GM21367 (cell line): ENCODE results near the gene ERRFI1.

Experiments
- ATAC-seq: cut with Tn5 transposase; IDR thresholded peaks from one replicate; pipeline ENCODE4 v1.9.1; 2021; ENCODE audit not compliant: unreplicated experiment

The ERRFI1 gene

GRCh38 chr1:8046391-8046790 is 20.3 kb upstream of the ERRFI1 start:
- ATAC-seq = no peak

DNA sequence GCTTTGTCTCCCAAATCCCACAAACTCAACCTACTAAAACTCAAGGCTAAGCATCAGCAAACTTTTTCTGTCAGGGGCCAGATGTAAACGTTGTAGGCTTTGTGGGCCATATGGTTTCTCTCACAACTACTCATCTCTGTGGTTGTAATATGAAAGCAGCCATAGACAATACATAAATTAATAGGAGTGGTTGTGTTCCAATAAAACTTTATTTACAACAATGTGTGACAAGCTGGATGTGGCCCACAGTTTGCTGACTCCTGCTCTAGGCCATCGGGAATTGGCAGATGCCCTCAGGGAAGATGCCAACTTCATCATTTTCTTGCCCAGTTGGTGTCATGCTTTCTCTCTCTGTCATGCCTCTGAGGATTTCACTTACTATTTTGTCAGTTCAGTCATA is 17.5 kb upstream of the ERRFI1 start:
- ATAC-seq = no peak

DNA sequence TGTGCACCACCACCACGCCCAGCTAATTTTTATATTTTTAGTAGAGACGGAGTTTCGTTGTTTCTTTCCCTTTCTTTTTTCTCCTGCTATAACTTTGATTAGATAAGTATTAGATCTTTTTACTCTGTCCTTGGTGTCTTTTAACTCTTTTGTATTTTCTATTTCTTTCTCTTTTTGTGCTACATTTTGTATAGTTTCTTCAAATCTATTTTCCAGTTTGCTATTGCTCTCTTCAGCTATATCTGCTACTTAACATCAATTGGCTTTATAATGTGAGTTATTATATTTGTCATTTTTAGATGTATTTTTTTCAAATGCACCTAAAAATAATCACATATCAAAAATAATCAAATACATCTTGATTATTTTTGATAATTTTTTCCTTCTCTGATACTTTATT is 16.0 kb upstream of the ERRFI1 start:
- ATAC-seq = no peak

- no peak for ATAC-seq
These were observed 14.5 kb upstream of the ERRFI1 start for GRCh38 chr1:8040586-8040985.

DNA sequence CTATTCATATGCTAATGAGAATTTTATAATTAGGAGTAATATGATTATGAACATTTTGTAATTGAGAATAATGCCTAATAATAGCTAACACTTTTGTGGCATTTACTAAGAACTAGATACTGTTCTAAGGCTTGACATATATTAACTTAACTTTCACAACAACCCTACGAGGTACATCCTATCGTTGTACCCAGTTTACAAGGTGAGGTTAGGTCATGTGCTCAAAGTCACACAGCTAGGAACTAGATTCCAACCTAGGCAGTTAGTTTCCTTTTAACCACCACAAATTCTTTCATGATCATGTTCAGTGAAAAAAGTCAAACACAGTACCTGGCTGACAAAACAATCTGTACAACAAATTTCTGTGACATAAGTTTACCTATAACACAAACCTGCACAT is 13.0 kb upstream of the ERRFI1 start:
- no peak for ATAC-seq

DNA sequence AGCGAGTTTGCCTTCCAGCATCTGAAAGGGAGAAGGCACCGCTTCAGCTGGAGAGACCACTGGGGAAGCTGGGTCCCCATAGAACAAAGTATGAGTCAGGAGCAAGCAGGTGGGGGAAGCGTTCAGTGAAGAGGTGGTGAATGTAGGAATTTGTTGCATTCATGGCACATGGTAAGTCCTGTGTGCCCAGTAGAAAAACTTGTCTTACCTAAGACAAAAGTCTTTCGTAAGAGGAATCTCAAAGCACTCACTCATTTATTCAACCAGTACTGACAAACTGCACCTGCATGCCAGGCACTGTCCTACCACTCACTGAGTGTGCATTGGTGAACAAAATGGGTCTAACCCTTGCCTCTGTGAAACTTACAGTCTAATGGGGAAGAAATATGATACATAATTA is 9.2 kb upstream of the ERRFI1 start:
- no peak for ATAC-seq

- no peak for ATAC-seq
These were observed 7.2 kb upstream of the ERRFI1 start for GRCh38 chr1:8033322-8033721.

- ATAC-seq = no peak
These were observed 6.3 kb upstream of the ERRFI1 start for GRCh38 chr1:8032366-8032910.

- no peak for ATAC-seq
These were observed 5.2 kb upstream of the ERRFI1 start for GRCh38 chr1:8031176-8031785.

GRCh38 chr1:8028571-8028910 is 2.4 kb upstream of the ERRFI1 start:
- no peak for ATAC-seq

DNA sequence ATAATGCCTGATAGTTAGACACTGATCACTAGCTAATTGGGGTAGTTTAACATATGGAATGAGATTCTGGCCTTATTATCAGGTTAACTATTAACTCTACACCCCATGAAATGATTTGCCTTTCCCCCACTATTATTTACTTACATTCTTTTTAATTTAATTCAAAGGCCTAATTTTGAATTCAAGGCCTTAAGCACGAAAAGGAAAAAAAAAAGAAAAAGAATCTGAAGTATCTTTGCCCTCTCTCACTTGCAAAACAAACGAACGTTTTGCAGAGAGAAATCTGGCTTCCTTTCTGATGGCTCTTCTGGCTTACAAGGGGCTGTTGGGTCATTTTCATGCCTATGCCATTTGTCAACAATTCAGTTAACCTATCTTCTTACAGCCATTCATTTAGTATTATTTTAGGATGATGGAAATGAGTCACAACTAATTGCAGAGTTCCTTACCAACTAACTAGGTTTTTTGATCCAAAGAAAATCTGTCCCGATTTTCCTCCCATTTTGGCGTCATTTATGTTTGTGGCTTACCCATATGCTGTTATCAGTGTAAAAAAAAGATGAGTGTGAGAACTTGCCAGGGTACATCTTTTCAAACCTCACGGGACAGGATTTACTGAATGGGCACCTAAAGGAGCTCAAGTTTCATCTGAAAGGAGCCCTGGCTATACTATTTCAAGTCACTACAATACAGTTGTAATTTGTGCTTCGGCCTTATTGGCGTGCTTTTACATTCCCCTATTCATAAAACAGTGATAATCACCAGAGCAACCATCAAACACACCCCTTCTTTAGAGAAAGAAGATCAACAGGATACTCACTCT is 1.9 kb upstream of the ERRFI1 start:
- ATAC-seq = no peak

DNA sequence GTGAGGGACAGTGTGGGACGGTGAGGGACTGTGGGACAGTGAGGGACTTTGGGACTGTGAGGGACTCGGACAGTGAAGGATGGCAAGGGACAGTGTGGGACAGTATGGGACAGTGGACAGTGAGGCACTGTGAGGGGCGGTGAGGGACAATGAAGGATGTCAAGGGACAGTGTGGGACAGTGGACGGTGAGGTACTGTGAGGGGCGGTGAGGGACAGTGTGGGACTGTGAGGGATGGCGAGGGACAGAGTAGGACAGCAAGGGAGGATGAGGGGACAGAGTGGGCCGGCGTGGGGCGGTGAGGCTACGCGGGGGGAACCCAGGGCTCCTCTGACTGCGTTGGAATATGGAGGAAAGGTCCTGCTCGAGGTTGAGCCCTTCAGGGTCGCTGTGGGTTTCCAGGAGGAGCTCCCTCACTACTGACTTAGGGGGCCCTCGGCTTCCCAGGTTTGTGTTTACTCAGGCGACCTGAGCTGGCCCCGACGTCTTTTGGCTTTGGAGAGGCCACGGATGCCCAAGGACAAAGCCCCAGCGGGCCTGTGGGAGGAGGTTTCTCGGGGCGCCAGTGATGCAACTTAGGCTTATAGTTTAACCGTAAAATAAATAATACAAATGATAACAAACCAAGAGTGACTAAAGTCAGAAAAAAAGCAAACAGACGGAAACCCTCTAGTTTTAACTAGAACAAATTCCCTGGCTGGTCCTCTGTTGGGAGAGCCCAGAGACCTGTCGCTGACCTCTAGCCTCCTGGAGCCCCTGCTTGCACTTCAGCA is 1.1 kb upstream of the ERRFI1 start:
- ATAC-seq = no peak

DNA sequence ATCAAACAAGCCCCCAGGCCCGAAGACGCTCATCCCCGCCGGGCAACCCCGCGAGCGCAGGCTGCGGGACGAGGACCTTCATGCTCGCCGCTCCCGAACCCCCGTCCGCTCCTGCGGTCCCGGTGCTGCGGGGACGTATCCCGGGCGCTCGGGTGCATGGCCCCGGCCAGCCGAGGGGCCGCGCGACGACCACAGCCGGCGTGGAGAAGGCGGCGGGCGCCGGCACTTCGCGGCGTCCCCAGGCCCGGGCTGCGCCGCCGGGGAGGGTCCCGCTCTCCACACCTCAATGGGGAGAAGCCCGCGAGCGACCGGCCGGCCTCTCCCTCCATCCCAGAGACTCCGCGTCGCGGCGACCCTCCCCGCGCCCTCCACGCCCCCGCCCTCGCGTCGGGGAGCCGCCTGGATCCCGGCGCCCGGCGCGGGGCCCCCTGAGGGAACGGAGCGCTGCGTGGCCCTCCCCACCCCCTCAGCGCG is 401 bp downstream of the ERRFI1 start:
- peak; percentile 20 for ATAC-seq

DNA sequence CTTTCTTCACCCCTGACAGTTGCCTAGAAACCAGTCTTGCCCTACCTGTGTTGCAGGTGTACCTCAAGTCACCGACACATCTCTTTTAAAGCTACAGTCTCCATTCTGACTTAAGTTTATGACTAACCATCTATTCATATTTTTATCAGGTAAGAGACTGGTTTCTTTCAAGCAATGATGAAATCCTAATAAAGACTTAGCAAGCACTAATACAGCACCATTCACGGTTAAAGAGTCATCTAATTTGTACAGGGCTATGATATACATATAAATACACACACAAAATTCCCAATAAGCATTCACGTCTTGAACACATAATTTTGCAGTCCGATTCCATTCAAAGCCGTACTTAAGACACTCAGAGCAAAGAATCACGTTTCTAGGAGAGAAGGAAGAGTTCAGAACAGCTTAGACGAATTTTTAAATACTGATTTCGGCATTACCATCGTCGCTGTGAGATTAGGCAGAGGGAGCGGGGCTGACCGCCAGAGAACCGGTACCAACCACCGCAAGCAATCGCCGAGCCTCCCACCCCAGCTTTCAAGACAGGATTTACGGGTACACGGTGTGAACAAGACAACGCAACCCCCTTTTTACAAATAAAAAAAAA is 943 bp downstream of the ERRFI1 start:
- ATAC-seq = no peak

DNA sequence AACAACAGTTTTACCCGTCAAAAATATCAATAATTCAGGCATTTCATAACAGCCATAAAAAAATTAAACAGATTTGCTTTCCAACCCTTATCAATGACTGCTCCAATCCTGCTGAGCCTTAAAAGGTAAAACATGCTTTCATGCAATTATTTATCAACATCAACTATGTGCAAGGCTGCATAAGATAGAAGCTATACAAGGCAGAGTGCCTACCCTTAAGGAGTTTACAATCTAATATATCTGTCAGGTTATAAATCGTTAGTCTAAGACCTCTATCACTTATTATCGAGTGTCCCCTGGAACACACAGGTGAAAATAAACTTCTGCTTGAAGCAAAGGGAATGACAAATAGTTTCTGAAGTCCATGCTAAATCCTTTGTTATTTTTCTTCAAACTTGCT is 1.8 kb downstream of the ERRFI1 start:
- ATAC-seq = no peak

GRCh38 chr1:8023995-8024313 is 2.2 kb downstream of the ERRFI1 start:
- ATAC-seq = no peak

GRCh38 chr1:8023287-8023994 is 2.7 kb downstream of the ERRFI1 start:
- no peak for ATAC-seq

DNA sequence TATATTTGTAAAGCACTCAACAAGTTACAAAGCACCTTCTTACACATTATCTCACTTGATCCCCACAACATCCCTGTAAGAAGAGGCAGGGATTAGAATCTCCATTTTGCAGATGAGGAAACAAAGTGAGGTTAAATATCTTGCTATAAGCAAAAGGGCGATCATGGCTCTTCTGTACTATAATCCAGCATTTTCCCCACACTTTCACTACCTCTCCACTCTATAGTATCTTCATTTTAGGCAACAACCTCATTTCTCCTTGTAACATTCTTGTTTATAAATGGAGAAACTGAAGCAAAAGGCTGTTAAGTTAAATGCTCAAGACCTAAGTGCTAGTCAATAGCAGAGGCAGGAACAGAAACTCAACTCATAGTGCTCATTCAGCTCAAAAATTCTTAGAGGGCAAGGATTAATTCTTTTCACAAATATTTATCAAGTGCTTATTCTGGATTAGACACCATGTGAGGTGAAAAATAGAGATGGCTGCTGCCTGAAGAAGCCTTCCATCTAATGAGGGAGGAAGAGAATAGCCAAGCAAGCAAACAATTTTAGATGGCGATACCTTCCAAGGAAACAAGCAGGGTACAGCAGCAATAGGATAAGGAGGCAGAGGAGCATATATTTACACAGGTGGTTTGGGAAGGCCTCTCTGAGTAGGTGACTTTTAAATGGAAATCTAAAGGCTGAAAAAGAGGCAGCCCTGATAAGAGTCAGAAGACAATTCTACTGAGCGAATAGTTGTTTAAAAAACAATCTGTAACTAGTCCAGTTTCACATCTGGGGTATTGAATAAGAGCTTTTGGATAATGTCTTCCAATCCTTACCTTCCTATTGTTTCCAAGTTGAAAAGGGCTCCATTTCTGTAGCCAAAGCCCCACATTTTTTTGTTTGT is 3.5 kb downstream of the ERRFI1 start:
- no peak for ATAC-seq

- no peak for ATAC-seq
These were observed 4.3 kb downstream of the ERRFI1 start for GRCh38 chr1:8021676-8022266.
